Gastroesophageal sphincter (tissue), 4 donors: ENCODE data around the gene PLCB4. TPM values are rescaled to one million over a fixed set of nuclear protein-coding genes. Genes with fewer than 3 reads are reported as not detected.

ENCODE experiments used
- ATAC-seq: fragments of 150-250 bp; one replicate; pipeline ENCODE4 v1.9.1; 2016; ENCODE audit warnings: mild to moderate bottlenecking, moderate library complexity
- H3K27ac ChIP-seq, 4 donors: fragments of 200-600 bp; sonication (generic) in 3 of 4; 1 replicate in 3 of 4; 2 replicates in 1 of 4; pipeline ENCODE4 v1.5.1; 2016 to 2019
- H3K27me3 ChIP-seq: fragments of 200-600 bp; sonication (generic); one replicate; pipeline ENCODE4 v1.5.1; 2019
- H3K36me3 ChIP-seq, 2 donors: fragments of 200-600 bp; sonication (generic); one replicate each; pipeline ENCODE4 v1.5.1; 2019; ENCODE audit warnings: control low read depth in 1 of 2
- H3K4me1 ChIP-seq, 3 donors: fragments of 200-600 bp; sonication (generic); 1 replicate in 2 of 3; 2 replicates in 1 of 3; pipeline ENCODE4 v1.5.1; 2016 to 2019; ENCODE audit warnings: control low read depth in 2 of 3
- H3K4me3 ChIP-seq, 2 donors: fragments of 200-600 bp; sonication (generic); one replicate each; pipeline ENCODE4 v1.5.1; 2019; ENCODE audit warnings: mild to moderate bottlenecking in 1 of 2, moderate library complexity in 1 of 2
- H3K9me3 ChIP-seq, 3 donors: fragments of 200-600 bp; sonication (generic); one replicate each; pipeline ENCODE4 v1.5.1; 2017 to 2019; ENCODE audit warnings: control low read depth in 2 of 3
- EP300 ChIP-seq: sonication (generic); formaldehyde crosslinking; IDR thresholded peaks from one replicate; pipeline ENCODE4 v1.6.1; 2017; ENCODE audit warnings: antibody characterized with exemption, mild to moderate bottlenecking
- POLR2A ChIP-seq, 2 donors: fragments of 450-650 bp; IDR thresholded peaks; one replicate each; pipeline ENCODE4 v1.6.1; 2017; ENCODE audit warnings: antibody characterized with exemption in 2 of 2, mild to moderate bottlenecking in 2 of 2, moderate library complexity in 1 of 2
- POLR2AphosphoS5 ChIP-seq: sonication (generic); formaldehyde crosslinking; IDR thresholded peaks from one replicate; pipeline ENCODE4 v1.6.1; 2017; ENCODE audit warnings: antibody characterized with exemption
- WGBS, 2 donors: methylation state at CpG; one replicate each; pipeline ENCODE4 v1.1.5; 2018; ENCODE audit warnings: low coverage in 1 of 2; 5-methylcytosine and 5-hydroxymethylcytosine counted together
- total RNA-seq, 4 donors: library from RNA; depleted of rRNA; stranded (reverse); fragments of >200 nt; gene quantifications; one replicate each; pipeline ENCODE4 v1.1.0, GENCODE V29; 2016
- TF ChIP-seq, protein P1 (sequence below), 4 experiments: fragments of 200-600 bp in 2 of 4; fragments of 450-650 bp in 2 of 4; sonication (generic) in 1 of 4; IDR thresholded peaks; one replicate each; pipeline ENCODE4 v1.5.1; 2017 to 2019; ENCODE audit warnings: antibody characterized with exemption in 4 of 4, mild to moderate bottlenecking in 2 of 4, moderate library complexity in 2 of 4

PLCB4 gene
- total RNA-seq, 4 donors from 2014 or later: 21.9 to 109 (median 59.1) TPM

DNA sequence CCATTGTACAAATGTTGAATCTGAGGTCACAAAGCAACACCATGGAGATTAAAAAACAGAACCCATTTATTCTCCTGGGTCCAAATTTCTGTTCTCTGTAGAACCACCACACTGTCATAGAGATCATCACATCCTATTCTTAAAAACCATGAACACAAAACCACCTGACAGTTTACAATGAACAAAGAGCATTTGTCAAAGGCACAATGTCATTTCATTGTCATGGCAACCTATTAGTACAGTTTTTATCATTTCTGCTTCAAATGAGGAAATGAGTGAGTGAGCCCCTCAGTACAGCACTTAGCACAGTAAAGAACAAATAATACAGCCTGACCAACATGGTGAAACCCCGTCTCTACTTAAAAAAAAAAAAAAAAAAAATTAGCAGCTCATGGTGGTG is 422.4 kb downstream of the PLCB4 start:
- no peaks in the 10 kb centered on the region for H3K36me3 ChIP-seq
- no peaks in the 10 kb centered on the region for H3K27me3 ChIP-seq
- H3K4me1 ChIP-seq: peaks cover 0 to 18% (median 0%) of the 10 kb centered on the region in 3 donors
- no peaks in the 10 kb centered on the region for H3K9me3 ChIP-seq
- 80% methylated on average over 1 of the region's 1 CpG; no CpG with 5 or more reads in 1 of the 2 donors for WGBS, 2 donors
- H3K27ac ChIP-seq: no peak overlapping the region
- H3K4me3 ChIP-seq: no peak overlapping the region
- ATAC-seq: no peak
- TF ChIP-seq EP300: no peak
- TF ChIP-seq, protein P1, sequence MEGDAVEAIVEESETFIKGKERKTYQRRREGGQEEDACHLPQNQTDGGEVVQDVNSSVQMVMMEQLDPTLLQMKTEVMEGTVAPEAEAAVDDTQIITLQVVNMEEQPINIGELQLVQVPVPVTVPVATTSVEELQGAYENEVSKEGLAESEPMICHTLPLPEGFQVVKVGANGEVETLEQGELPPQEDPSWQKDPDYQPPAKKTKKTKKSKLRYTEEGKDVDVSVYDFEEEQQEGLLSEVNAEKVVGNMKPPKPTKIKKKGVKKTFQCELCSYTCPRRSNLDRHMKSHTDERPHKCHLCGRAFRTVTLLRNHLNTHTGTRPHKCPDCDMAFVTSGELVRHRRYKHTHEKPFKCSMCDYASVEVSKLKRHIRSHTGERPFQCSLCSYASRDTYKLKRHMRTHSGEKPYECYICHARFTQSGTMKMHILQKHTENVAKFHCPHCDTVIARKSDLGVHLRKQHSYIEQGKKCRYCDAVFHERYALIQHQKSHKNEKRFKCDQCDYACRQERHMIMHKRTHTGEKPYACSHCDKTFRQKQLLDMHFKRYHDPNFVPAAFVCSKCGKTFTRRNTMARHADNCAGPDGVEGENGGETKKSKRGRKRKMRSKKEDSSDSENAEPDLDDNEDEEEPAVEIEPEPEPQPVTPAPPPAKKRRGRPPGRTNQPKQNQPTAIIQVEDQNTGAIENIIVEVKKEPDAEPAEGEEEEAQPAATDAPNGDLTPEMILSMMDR (IDR thresholded peaks at IDR 0.05): no peak
- no peak for TF ChIP-seq POLR2AphosphoS5
- TF ChIP-seq POLR2A (IDR thresholded peaks at IDR 0.05): no peak

DNA sequence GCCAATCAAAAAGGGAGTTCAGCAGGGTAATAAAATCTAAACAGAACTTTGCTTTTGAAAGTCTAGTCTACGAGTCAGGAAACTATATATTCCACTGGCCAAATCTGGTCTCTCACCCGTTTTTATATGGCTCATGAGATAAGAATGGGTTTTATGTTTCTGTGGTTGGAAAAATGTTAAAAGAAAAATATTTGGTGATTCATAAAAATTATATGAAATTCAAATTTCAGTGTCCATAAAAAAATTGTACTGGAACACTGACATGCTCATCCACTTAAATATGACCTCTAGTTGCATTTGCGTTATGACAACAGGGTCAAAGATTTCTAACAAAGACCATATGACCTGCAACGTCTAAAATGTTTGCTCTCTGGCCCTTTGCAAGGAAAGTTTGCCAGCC is 423.2 kb downstream of the PLCB4 start:
- H3K4me3 ChIP-seq: no peak overlapping the region
- no peak overlapping the region for H3K27ac ChIP-seq
- no peaks in the 10 kb centered on the region for H3K9me3 ChIP-seq
- WGBS, 2 donors: 60 to 71% methylated on average over 4 of the region's 4 CpGs
- no peak for ATAC-seq
- H3K27me3 ChIP-seq: no peaks in the 10 kb centered on the region
- no peaks in the 10 kb centered on the region for H3K36me3 ChIP-seq
- peaks cover 0 to 18% (median 0%) of the 10 kb centered on the region in 3 donors for H3K4me1 ChIP-seq
- TF ChIP-seq EP300: no peak
- TF ChIP-seq POLR2AphosphoS5: no peak
- TF ChIP-seq POLR2A (IDR thresholded peaks at IDR 0.05): no peak
- TF ChIP-seq, protein P1 (IDR thresholded peaks at IDR 0.05): no peak

DNA sequence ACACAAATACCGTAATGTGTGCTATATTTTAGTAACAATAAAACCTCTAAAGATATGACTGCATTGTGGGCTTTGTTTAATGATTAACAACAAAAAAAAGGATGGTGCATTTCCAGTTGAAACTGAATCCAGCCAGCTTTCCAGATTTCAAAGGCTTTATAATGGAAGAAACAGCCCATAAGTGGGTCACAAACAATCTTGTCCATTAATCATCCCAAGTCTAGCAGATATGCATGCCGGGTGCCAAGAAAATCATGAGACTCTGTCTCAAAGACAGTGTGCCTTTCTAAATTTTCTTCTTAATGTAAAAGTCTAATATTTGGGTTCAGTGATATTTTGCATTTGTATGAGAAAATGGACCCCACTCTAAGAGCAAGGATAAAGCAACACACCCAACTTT is 424.9 kb downstream of the PLCB4 start:
- Histone ChIP-seq H3K9me3 (no peaks in the 10 kb centered on the region), H3K27ac (no peak overlapping the region), H3K4me1 (peaks cover 0 to 18% (median 0%) of the 10 kb centered on the region in 3 donors), H3K36me3 (no peaks in the 10 kb centered on the region), H3K27me3 (no peaks in the 10 kb centered on the region), H3K4me3 (no peak overlapping the region)
- WGBS, 2 donors: 44 to 49% methylated on average over 2 of the region's 2 CpGs
- no peak for ATAC-seq
- TF ChIP-seq, protein P1 (IDR thresholded peaks at IDR 0.05): no peak
- TF ChIP-seq POLR2AphosphoS5 (no peak), POLR2A (IDR thresholded peaks at IDR 0.05) (no peak), EP300 (no peak)

DNA sequence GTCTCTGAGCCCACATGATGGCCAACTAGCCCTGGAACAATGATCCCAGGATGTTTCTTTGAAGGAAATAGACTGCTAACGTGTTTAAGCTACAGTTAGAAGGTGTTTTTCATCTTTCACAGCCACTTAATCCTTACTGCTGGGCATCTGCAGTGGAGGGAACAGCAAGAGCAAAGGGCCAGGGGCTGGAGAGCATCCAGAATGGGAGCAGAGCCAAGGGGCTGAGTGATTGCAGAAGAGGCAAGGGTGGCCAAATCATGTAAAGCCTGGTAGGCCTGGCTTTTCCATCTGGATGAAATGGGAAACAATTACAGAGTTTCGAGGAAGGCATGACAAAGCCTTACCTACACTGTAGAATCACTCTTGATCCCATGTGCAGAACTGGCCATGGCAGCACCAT is 426.8 kb downstream of the PLCB4 start:
- Histone ChIP-seq H3K27me3 (no peaks in the 10 kb centered on the region), H3K4me3 (no peak overlapping the region), H3K9me3 (no peaks in the 10 kb centered on the region), H3K4me1 (peaks cover 0 to 18% (median 0%) of the 10 kb centered on the region in 3 donors), H3K36me3 (no peaks in the 10 kb centered on the region), H3K27ac (no peak overlapping the region)
- no peak for ATAC-seq
- 15 to 30% methylated on average over 1 to 2 of the region's 2 CpGs for WGBS, 2 donors
- TF ChIP-seq EP300: no peak

DNA sequence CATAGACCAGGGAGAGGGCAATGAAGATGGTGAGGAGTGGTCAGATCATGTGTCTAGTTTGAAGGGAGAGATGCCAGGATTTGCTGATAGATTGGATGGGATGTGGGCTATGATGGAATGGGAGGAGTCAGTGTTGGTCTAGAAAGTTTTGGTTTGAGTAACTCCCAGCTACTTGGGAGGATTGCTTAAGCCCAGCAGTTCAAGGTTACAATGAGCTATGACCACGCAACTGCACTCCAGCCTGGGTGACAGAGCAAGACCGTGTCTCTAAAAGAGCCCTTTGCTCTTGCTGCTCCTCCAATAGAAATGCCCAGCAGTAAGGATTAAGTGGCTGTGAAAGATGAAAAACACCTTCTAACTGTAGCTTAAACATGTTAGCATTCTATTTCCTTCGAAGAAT is 427.3 kb downstream of the PLCB4 start:
- H3K9me3 ChIP-seq: no peaks in the 10 kb centered on the region
- H3K36me3 ChIP-seq: no peaks in the 10 kb centered on the region
- peaks cover 0 to 18% (median 0%) of the 10 kb centered on the region in 3 donors for H3K4me1 ChIP-seq
- H3K4me3 ChIP-seq: no peak overlapping the region
- no peaks in the 10 kb centered on the region for H3K27me3 ChIP-seq
- ATAC-seq: no peak
- WGBS, 2 donors: 81 to 83% methylated on average over 2 to 3 of the region's 3 CpGs
- no peak overlapping the region for H3K27ac ChIP-seq
- no peak for TF ChIP-seq POLR2A (IDR thresholded peaks at IDR 0.05)
- TF ChIP-seq, protein P1 (IDR thresholded peaks at IDR 0.05): no peak
- TF ChIP-seq EP300: no peak
- TF ChIP-seq POLR2AphosphoS5: no peak
